Effector memory CD8-positive, alpha-beta T cell (primary cell): ENCODE measurements around the gene UBA5.
"Not testable (repeated sequence)": the region's sequence is repeated elsewhere in the genome, so short reads cannot be mapped to it uniquely, and the experiment has no call there.

Experiments used
- ATAC-seq: fragments of 150-1000 bp; cut with Tn5 transposase; replicated peaks from 2 replicates; pipeline ENCODE4 v1.10.0; 2021; ENCODE audit warnings: mild to moderate bottlenecking, moderate library complexity
- DNase-seq, 3 experiments: peaks; one replicate each; pipeline ENCODE4 v3.0.0; 2021
- H3K27ac Mint-ChIP-seq, 2 donors: one replicate each; pipeline ENCODE4 v1.8.0; 2022; ENCODE audit warnings: mild to moderate bottlenecking in 2 of 2, mixed read lengths in 2 of 2, moderate library complexity in 2 of 2
- H3K27me3 Mint-ChIP-seq, 2 donors: one replicate each; pipeline ENCODE4 v1.8.0; 2022; ENCODE audit warnings: mixed read lengths in 2 of 2
- H3K36me3 Mint-ChIP-seq: one replicate; pipeline ENCODE4 v1.8.0; 2022; ENCODE audit warnings: mild to moderate bottlenecking, moderate library complexity, mixed read lengths; ENCODE audit not compliant: insufficient read depth
- H3K4me1 Mint-ChIP-seq, 2 donors: one replicate each; pipeline ENCODE4 v1.8.0; 2022; ENCODE audit warnings: low read depth in 2 of 2, mixed read lengths in 2 of 2
- H3K4me3 Mint-ChIP-seq, 2 donors: one replicate each; pipeline ENCODE4 v1.8.0; 2022; ENCODE audit warnings: mild to moderate bottlenecking in 2 of 2, mixed read lengths in 2 of 2, moderate library complexity in 2 of 2
- H3K9me3 Mint-ChIP-seq, 2 donors: one replicate each; pipeline ENCODE4 v1.8.0; 2022; ENCODE audit warnings: mixed read lengths in 2 of 2

The UBA5 gene

DNA sequence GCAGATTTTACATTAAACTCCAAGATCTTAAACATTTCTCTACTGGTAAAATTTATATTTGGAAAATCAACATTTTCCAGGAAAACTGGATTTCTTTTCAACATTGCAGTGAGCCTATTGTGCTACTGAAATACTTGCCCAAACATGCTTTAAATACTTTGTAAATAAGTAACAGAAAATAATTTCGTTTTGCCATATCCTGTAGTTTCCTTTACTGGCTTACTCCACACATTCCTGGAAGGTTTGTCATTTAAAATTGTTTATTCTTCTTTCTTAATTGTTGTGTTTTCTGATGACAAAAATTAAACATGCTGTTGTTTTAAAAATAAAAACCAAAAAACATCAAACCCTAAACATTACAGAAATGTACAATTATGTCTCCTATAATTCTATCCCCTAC, 22.5 kb upstream of the UBA5 start:
- H3K9me3 Mint-ChIP-seq: no peaks in the 10 kb centered on the region
- no peak overlapping the region for H3K27ac Mint-ChIP-seq
- peaks cover 23% of the 10 kb centered on the region for H3K36me3 Mint-ChIP-seq
- ATAC-seq: no peak
- H3K4me1 Mint-ChIP-seq: no peaks in the 10 kb centered on the region
- no peak overlapping the region for H3K4me3 Mint-ChIP-seq
- no peaks in the 10 kb centered on the region for H3K27me3 Mint-ChIP-seq
- DNase-seq: no peak

DNA sequence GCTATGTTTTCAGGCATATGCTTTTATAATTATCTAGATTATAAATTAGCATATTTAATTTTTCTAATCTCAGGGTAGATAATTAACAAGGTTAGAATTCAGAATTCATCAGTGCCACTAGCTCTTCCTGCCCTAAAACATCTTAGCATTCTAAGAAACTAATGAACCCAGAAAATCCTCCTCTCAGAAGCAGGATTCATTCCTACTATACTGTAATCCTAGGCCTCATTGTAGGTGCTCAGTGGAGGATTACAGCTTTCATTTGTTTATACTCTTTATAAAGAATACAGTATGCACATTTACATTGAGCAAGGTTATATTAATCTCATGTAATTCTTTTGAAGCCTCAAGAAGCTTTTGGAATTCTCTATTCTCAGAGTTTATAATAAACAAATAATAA, 21.4 kb upstream of the UBA5 start:
- no peak for ATAC-seq
- peaks cover 0 to 7% of the 10 kb centered on the region in 2 donors for H3K4me1 Mint-ChIP-seq
- no peak for DNase-seq
- H3K36me3 Mint-ChIP-seq: peaks cover 23% of the 10 kb centered on the region
- H3K27ac Mint-ChIP-seq: no peak overlapping the region
- no peaks in the 10 kb centered on the region for H3K9me3 Mint-ChIP-seq
- H3K27me3 Mint-ChIP-seq: no peaks in the 10 kb centered on the region
- no peak overlapping the region for H3K4me3 Mint-ChIP-seq

DNA sequence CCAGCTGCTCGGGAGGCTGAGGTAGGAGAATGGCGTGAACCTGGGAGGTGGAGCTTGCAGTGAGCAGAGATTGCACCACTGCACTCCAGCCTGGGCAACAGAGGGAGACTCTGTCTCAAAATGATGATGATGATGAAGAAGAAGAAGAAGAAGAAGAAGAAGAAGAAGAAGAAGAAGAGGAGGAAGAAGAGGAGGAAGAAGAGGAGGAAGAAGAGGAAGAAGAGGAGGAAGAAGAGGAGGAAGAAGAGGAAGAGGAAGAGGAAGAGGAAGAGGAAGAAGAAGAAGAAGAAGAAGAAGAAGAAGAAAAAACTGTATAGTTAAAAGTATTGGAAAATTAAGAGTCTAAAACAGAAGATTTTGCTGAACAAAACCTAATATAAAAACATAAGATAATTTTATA, 18.7 kb upstream of the UBA5 start:
- not testable (repeated sequence) for H3K4me1 Mint-ChIP-seq, ATAC-seq
- peaks cover 23% of the 10 kb centered on the region for H3K36me3 Mint-ChIP-seq

DNA sequence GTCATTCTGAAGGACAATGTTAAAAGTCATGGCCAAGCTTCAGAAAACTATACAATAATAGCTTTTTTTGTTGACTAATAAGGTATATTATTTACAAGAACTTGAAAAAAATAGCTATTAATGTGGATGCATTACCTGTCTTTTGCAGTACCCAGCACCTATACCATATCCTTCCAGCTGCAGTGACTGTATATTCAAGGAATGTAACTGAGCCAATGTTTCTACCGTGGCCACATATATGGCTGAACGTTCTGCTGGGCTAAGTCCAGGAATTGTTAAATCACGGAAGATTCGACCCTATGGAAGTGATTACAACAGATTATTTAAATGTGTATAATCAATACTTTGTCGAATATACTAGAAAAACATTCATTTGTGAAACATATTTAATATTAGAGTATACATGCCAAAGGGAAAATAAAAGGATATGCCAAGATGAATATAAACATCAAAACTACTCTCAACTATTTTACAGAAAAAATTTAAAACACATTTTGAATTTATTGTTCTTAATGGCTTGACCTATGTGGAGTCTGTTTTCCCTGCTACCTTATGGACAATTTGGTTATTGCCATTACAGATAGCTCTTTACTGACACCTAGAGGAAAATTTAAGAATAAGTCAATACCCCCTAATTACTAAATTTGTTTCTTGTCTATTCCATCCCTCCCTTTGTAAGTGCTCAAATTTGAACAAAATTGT, 18.1 kb upstream of the UBA5 start:
- Mint-ChIP-seq H3K9me3 (no peaks in the 10 kb centered on the region), H3K27ac (no peak overlapping the region), H3K4me3 (no peak overlapping the region), H3K27me3 (no peaks in the 10 kb centered on the region), H3K4me1 (peaks cover 0 to 7% of the 10 kb centered on the region in 2 donors), H3K36me3 (peaks cover 23% of the 10 kb centered on the region)
- peak; percentile 68 for ATAC-seq
- no peak for DNase-seq

More for the DNA sequence above, 18.7 kb upstream of the UBA5 start:
- not testable (repeated sequence) for H3K4me3 Mint-ChIP-seq, H3K27ac Mint-ChIP-seq, H3K9me3 Mint-ChIP-seq, DNase-seq, H3K27me3 Mint-ChIP-seq

DNA sequence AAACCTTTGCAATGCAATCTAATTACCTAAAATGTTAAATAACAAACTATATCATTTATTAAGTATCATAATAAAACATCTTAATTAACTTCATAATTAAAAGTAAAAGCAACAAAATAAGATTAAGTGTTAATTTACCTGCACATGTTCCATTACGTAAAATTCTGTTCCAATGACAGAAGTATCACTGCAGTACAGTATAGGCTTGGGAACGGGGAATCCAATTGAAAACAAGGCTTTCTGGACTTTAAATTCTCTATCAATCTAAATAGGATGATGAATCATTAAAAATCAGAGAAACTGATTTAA, 17.6 kb upstream of the UBA5 start:
- no peak for ATAC-seq
- Mint-ChIP-seq H3K27ac (no peak overlapping the region), H3K36me3 (peaks cover 23% of the 10 kb centered on the region), H3K4me1 (peaks cover 0 to 7% of the 10 kb centered on the region in 2 donors), H3K4me3 (no peak overlapping the region), H3K27me3 (no peaks in the 10 kb centered on the region), H3K9me3 (no peaks in the 10 kb centered on the region)
- DNase-seq: no peak

DNA sequence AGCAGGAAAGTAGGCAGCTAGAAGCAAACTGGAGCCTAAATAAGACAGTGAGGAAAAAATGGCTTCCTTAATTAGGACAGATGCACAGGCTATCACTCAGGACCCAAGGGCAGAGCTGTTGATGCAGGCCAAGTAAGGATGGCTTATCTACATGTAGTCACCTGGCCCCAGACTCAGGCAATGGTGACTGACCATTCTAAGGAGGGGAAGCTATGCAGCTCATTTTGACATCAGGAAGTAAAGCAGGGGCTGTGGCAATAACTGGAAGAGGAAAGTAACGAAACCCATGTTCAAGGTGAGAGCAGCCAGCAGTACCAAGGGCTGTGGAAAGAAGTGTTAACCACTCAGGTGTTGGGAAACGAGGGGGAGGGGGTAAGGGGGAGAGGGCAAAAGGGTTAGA, 16.8 kb upstream of the UBA5 start:
- H3K27ac Mint-ChIP-seq: peak overlapping the region in 1 of 2 donors; percentile 83
- no peak for ATAC-seq

DNA sequence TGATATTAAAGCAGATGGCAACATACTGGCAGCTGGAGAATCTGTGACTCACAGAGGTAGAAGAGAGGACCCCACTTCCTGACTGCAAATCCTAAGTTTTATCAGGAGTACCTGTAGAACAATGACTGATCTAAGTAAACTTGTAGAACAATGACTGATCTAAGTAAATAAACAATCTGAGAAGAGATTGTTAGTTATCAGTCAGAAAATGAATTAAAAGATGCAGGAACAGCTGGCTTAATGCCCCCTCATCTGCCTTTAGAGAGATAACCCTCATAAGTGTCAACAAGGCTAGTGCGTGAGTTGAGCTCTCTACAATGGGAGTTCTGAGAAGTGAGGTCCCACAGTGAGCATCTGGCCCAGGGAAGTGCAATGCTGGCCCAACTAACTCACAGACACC, 15.1 kb upstream of the UBA5 start:
- Mint-ChIP-seq H3K9me3 (no peaks in the 10 kb centered on the region), H3K36me3 (peaks cover 6% of the 10 kb centered on the region), H3K27ac (peak overlapping the region in 1 of 2 donors; percentile 30), H3K27me3 (no peaks in the 10 kb centered on the region), H3K4me1 (peaks cover 0 to 7% of the 10 kb centered on the region in 2 donors), H3K4me3 (no peak overlapping the region)
- ATAC-seq (no peak), DNase-seq (no peak)

More for the DNA sequence above, 16.8 kb upstream of the UBA5 start:
- peaks cover 22% of the 10 kb centered on the region for H3K36me3 Mint-ChIP-seq
- DNase-seq: no peak
- H3K27me3 Mint-ChIP-seq: no peaks in the 10 kb centered on the region
- no peak overlapping the region for H3K4me3 Mint-ChIP-seq
- no peaks in the 10 kb centered on the region for H3K9me3 Mint-ChIP-seq
- H3K4me1 Mint-ChIP-seq: peaks cover 0 to 7% of the 10 kb centered on the region in 2 donors

DNA sequence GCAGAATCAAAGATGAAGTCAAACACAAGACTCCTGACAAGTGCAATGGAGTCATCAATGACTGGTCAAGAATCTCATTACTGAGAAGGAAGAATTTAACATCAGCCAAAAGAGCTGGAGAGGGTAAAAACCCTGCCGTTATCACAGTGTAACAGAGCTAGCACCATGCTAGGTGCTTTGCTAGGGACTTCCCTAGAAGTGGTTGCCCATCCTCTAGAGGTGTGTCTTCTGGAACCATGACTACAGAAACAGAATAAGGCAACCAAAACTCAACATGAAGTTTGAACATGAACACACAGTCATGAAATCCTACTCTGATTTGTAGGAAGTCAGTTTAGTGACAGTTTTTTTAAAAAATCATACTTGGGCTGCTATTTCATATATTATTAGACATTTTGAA, 10.0 kb upstream of the UBA5 start:
- no peak for ATAC-seq
- H3K27ac Mint-ChIP-seq: no peak overlapping the region
- H3K9me3 Mint-ChIP-seq: no peaks in the 10 kb centered on the region
- peaks cover under 1 to 1% of the 10 kb centered on the region in 2 donors for H3K4me1 Mint-ChIP-seq
- H3K27me3 Mint-ChIP-seq: no peaks in the 10 kb centered on the region
- DNase-seq: no peak
- no peaks in the 10 kb centered on the region for H3K36me3 Mint-ChIP-seq
- H3K4me3 Mint-ChIP-seq: no peak overlapping the region

DNA sequence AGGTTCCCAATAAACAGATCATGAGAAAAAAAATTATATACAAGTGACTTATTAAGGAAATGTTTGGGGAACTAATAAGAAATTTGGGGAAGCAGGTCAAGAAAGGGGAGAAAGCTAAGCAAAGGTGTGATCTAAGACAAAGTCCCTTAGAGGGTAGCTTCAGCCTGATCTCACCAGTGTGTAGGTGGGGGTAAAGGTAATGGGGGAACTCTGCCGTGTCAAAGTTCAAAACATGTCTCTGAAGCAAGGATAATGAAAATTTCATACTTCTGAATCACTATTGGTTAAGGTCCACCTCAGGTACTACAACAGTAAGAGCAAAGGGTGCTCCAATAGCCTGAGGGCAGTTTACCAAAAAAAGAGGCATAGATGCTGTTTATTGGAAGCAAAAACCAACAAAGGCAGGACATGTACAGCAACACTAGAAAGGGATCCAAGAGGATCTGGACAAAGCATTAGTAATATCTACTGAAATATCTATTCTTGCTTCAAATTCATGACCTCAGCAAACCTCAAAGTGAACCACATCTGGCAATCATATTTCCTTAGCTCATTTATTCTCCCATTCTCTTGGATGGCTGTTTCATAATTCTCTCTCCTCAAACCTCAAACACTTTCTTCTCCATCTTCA, 7.4 kb upstream of the UBA5 start:
- ATAC-seq (no peak), DNase-seq (no peak)
- Mint-ChIP-seq H3K4me1 (peaks cover 7 to 9% of the 10 kb centered on the region in 2 donors), H3K27ac (no peak overlapping the region), H3K36me3 (peaks cover 2% of the 10 kb centered on the region), H3K4me3 (no peak overlapping the region), H3K27me3 (no peaks in the 10 kb centered on the region), H3K9me3 (no peaks in the 10 kb centered on the region)

DNA sequence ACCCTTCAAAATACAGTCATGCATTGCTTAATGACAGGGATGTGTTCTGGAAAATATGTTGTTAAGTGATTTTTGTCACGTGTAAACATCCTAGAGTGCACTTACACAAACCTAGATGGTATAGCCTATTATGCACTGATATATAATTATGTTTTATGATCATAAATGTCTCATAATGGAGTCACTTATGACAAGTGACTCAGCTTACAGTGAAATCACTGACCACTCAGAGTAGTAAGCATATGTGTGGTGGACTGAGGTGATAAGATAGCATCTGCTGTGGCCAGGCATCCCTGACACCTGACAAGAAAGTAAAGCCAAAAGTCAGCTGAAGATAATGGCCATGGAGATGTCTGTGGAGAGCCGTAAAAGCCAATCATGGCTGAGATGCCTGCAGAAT, 5.9 kb upstream of the UBA5 start:
- H3K4me1 Mint-ChIP-seq: peaks cover 13 to 20% of the 10 kb centered on the region in 2 donors
- DNase-seq (no peak), ATAC-seq (no peak)
- no peaks in the 10 kb centered on the region for H3K9me3 Mint-ChIP-seq
- H3K27ac Mint-ChIP-seq: no peak overlapping the region
- no peak overlapping the region for H3K4me3 Mint-ChIP-seq
- H3K36me3 Mint-ChIP-seq: peaks cover 3% of the 10 kb centered on the region
- no peaks in the 10 kb centered on the region for H3K27me3 Mint-ChIP-seq

DNA sequence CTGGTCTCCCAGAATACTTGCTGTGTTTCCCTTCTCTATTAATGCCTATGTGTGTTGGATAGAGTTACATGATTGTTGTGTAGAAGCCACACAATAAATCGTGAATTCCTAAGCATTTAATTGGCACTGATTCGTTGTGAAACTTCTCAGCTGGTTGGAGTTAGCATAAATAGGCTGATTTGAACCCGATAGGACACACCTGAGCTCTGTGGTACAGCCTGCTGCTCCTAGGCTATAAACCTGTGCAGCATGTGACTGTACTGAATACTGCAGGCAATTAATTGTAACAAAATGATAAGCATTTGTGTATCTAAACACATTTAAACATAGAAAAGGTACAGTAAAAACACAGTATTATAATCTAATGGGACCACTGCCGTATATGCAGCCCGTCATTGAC, 5.4 kb upstream of the UBA5 start:
- no peak overlapping the region for H3K27ac Mint-ChIP-seq
- ATAC-seq (no peak), DNase-seq (no peak)
- H3K4me1 Mint-ChIP-seq: peaks cover 15 to 22% of the 10 kb centered on the region in 2 donors
- H3K9me3 Mint-ChIP-seq: no peaks in the 10 kb centered on the region
- H3K36me3 Mint-ChIP-seq: peaks cover 8% of the 10 kb centered on the region
- H3K4me3 Mint-ChIP-seq: no peak overlapping the region
- no peaks in the 10 kb centered on the region for H3K27me3 Mint-ChIP-seq

DNA sequence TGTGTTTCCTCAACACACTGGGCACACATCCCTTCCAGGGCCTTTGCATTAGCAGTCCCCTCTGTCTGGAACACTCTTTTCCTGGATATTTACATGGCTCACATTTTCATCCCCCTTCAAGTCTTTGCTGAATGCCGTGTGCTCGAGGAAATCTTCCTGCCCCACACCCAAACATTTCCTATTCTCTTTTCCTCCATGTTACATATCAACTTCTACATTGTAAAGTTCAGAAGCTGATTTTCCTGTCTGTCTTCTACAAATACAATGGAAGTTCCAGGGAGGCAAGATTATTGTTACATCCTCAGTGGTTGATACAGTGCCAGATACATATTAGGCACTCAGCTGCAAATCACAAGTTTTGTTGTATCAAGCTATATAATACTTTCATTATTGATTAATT, 4.7 kb upstream of the UBA5 start:
- no peaks in the 10 kb centered on the region for H3K27me3 Mint-ChIP-seq
- peaks cover 16 to 23% of the 10 kb centered on the region in 2 donors for H3K4me1 Mint-ChIP-seq
- DNase-seq: no peak
- ATAC-seq: no peak
- H3K9me3 Mint-ChIP-seq: no peaks in the 10 kb centered on the region
- peaks cover 15% of the 10 kb centered on the region for H3K36me3 Mint-ChIP-seq
- H3K27ac Mint-ChIP-seq: no peak overlapping the region
- no peak overlapping the region for H3K4me3 Mint-ChIP-seq

DNA sequence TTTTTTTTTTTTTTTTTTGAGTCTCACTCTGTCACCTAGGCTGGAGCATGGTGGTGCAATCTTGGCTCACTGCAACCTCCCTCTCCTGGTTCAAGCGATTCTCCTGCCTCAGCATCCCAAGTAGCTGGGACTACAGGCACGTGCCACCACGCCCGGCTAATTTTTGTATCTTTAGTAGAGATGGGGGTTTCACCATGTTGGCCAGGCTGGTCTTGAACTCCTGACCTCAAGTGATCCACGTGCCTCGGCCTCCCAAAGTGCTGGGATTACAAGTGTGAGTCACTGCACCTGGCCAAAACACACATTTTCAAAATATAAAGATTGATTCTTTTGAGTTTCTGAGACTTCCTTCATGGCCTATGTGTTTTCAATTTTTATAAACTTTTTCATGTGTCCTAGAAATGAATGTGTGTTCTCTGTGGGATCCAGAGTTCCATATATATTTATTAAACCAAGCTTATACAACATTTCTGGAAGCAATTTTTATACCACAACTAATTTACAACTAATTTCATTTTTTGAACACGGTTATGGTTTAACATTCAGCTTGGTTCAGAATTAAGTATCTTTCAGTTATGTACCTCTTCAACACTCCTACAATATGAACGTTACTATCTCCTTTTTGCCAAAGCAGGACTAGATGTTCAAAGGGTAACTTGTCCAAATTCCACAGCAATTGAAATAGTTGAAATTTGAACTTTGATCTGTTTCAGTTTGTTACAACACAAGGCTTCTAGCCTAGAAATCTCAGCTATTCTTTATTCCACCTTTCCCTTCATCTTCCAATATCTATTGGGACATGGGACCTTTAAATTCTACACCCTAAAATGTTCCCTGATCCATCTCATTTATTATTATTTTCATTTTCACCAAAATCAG, 2.0 kb upstream of the UBA5 start:
- ATAC-seq (no peak), DNase-seq (no peak)
- Mint-ChIP-seq H3K4me1 (peaks cover 31 to 40% of the 10 kb centered on the region in 2 donors), H3K27me3 (no peaks in the 10 kb centered on the region), H3K4me3 (peak overlapping the region; percentile 92 to 97), H3K9me3 (no peaks in the 10 kb centered on the region), H3K27ac (peak overlapping the region; percentile 58 to 99), H3K36me3 (peaks cover 23% of the 10 kb centered on the region)

DNA sequence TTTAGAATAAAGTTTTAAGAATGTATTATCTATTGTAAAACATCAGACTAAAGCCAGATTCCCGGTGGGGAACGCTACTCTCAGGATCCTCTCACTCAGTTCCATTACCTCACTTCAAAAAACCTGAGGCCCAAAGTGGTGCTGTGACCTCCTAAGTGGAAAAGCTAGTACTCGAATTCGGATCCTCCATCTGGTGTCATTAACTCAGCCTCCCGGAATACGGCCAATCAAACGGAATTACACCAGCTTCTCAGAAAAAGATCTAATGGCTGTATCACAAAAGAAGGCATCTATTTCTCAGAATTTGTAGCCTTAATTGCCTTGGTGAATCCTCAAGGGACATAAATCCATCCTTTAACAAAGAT, 1.1 kb upstream of the UBA5 start:
- H3K27ac Mint-ChIP-seq: peak overlapping the region; percentile 97 to 99

More for the DNA sequence above, 1.1 kb upstream of the UBA5 start:
- peaks cover 36 to 47% of the 10 kb centered on the region in 2 donors for H3K4me1 Mint-ChIP-seq
- peaks cover 23% of the 10 kb centered on the region for H3K36me3 Mint-ChIP-seq
- DNase-seq: no peak
- H3K27me3 Mint-ChIP-seq: no peaks in the 10 kb centered on the region
- ATAC-seq: no peak
- H3K9me3 Mint-ChIP-seq: no peaks in the 10 kb centered on the region
- H3K4me3 Mint-ChIP-seq: peak overlapping the region; percentile 92 to 97
